ENCODE data around the gene MCRIP2. TPM values are rescaled to one million over a fixed set of nuclear protein-coding genes. Genes with fewer than 3 reads are reported as not detected.
"Not testable (repeated sequence)": the region's sequence is repeated elsewhere in the genome, so short reads cannot be mapped to it uniquely, and the experiment has no call there.

Gene MCRIP2
- total and polyA plus RNA-seq, 12 donors = 68.8 to 474 (median 95.2) TPM

DNA sequence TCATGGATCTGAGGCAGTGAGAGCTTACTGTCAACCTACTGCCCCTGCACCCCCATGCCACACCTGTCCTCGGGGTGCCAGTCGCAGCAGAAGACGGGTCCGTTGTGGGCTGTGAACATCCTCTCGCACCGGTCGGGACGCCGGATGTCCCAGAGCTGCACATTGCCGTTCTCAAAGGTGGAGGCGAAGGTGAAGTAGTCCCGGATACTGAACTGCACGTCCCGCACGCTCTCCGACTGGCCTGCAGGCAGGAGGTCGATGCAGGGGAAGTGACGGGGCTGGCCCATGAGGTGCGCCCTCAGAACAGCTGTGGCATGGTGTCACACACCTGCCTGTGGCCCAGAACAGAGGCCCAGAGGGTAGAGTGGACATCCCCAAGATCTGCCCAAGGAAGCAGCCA lies 45.9 kb downstream of the MCRIP2 start:
- intact Hi-C loops (cut with DNase I) = no loop called here
- Histone ChIP-seq H3K9me3 (no peaks in the 10 kb centered on the region), H3K27ac (no peak overlapping the region), H3K4me1 (peaks cover 23 to 58% (median 46%) of the 10 kb centered on the region in 9 donors), H3K27me3 (peaks cover 0 to 15% (median 11%) of the 10 kb centered on the region in 7 donors), H3K36me3 (peaks cover 0 to 34% (median 7%) of the 10 kb centered on the region in 9 donors), H3K4me3 (no peak overlapping the region)
- WGBS, 2 donors = 93% methylated on average over 19 of the region's 19 CpGs
- TF ChIP-seq, protein P1, sequence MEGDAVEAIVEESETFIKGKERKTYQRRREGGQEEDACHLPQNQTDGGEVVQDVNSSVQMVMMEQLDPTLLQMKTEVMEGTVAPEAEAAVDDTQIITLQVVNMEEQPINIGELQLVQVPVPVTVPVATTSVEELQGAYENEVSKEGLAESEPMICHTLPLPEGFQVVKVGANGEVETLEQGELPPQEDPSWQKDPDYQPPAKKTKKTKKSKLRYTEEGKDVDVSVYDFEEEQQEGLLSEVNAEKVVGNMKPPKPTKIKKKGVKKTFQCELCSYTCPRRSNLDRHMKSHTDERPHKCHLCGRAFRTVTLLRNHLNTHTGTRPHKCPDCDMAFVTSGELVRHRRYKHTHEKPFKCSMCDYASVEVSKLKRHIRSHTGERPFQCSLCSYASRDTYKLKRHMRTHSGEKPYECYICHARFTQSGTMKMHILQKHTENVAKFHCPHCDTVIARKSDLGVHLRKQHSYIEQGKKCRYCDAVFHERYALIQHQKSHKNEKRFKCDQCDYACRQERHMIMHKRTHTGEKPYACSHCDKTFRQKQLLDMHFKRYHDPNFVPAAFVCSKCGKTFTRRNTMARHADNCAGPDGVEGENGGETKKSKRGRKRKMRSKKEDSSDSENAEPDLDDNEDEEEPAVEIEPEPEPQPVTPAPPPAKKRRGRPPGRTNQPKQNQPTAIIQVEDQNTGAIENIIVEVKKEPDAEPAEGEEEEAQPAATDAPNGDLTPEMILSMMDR (IDR thresholded peaks at IDR 0.05) = no peak
- ATAC-seq (no peak), DNase-seq (no peak)

DNA sequence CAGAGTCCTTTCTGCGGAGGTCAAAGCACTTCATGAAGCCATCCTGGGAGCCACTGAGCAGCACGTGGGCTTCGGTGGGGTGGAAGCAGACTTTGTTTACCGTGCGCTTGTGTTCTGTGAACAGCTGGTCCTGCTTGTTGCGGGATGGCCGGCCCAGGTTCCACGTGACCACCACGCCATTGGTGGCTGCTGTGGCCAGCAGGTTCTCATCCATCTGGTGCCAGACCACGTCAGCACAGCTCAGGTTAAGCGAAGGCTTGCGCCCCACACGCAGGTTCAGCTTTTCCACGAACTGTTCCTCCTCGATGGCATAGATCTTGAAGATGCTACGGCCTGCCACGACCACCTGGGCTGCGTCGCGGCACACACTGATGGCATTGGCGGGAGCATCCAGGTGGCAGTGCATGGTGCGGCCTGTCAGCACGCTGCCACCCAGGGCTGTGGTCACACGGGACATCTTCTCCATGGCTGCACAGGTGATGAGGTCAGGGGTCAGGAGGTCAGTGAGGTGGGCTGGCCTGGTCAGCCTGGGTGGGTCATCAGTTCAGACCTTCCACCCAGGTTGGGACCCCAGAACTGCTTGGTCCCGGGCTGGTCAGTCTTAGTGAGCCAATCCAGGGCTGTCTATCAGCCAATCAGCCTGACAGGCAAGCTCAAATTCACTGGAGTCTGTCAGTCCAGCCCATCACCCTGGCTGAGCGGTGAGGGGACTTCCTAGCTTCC lies 47.7 kb downstream of the MCRIP2 start:
- peak overlapping the region; percentile 71 to 100 (median 92) for H3K4me3 ChIP-seq
- H3K27me3 ChIP-seq = peaks cover 13 to 33% (median 29%) of the 10 kb centered on the region in 7 donors
- peaks cover 20 to 47% (median 36%) of the 10 kb centered on the region in 9 donors for H3K4me1 ChIP-seq
- no peaks in the 10 kb centered on the region for H3K9me3 ChIP-seq
- intact Hi-C loops (cut with DNase I) = no loop called here
- H3K27ac ChIP-seq = peak overlapping the region in 9 of 10 donors; percentile 83 to 94 (median 89)
- WGBS, 2 donors = 85 to 87% methylated on average over 26 of the region's 26 CpGs
- peaks cover 0 to 26% (median 0%) of the 10 kb centered on the region in 9 donors for H3K36me3 ChIP-seq
- TF ChIP-seq, protein P1 (IDR thresholded peaks at IDR 0.05) = no peak
- no peak for ATAC-seq
- DNase-seq = no peak

DNA sequence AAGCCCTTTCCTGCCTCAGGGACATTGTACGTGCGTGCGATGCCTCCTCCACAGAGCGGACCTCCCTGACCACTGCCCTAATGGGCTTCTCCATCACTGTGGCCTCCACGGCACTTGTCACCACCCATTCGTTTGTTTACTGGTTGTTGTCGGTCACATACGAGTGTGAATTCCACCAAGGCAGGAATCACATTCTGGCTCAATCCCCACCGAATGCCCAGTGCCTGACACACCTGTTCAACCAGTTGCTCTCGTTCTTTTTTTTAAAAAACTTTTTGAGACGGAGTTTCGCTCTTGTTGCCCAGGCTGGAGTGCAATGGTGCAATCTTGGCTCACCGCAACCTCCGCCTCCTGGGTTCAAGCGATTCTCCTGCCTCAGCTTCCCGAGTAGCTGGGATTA lies 49.6 kb downstream of the MCRIP2 start:
- H3K36me3 ChIP-seq = peaks cover 0 to 21% (median 0%) of the 10 kb centered on the region in 9 donors
- H3K4me3 ChIP-seq; H3K27ac ChIP-seq; DNase-seq; intact Hi-C loops (cut with DNase I); H3K9me3 ChIP-seq; ATAC-seq: not testable (repeated sequence)
- peaks cover 15 to 43% (median 37%) of the 10 kb centered on the region in 9 donors for H3K4me1 ChIP-seq
- H3K27me3 ChIP-seq = peaks cover 20 to 52% (median 46%) of the 10 kb centered on the region in 7 donors
- WGBS, 2 donors = 89 to 90% methylated on average over 16 of the region's 16 CpGs

DNA sequence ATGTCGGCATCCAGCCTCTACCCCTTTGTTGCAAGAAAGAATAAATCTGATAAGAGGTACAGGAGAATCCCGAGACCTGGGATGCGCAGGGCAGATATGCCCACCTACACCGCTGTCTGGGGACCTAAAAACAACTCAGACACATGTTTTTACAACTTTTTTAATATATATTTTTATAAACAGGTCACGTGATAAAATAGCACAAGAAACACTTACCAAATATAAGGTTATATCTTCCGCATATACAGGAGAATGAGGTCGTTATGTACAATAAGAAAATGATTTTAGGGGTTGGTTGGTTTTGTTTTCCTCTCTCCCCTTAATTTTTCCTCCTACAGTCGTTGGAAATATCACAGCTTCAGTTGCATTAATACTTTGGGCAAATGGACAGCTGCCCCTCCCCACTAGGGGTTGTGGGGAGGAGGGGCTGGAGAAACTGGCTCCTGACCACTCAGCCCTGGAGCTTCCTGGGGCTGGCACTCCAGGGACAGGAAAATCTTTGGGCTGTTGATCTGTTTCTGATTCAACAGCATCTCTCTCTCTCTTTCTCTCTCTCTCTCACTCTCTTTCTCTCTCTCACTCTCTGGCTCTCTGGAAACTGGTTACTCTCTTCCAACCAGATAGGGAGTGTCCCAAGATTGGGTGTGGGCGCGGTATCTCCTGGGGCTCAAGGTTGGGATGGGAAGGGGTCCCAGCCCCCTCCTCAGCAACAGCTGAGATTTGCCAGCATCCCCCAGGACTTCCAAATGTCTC lies 50.9 kb downstream of the MCRIP2 start:
- peaks cover 20 to 65% (median 58%) of the 10 kb centered on the region in 7 donors for H3K27me3 ChIP-seq
- intact Hi-C loops (cut with DNase I) = no loop called here
- H3K4me3 ChIP-seq = no peak overlapping the region
- H3K9me3 ChIP-seq = no peaks in the 10 kb centered on the region
- peaks cover 15 to 43% (median 37%) of the 10 kb centered on the region in 9 donors for H3K4me1 ChIP-seq
- H3K36me3 ChIP-seq = peaks cover 0 to 8% (median 0%) of the 10 kb centered on the region in 9 donors
- TF ChIP-seq, protein P1 (IDR thresholded peaks at IDR 0.05) = no peak
- ATAC-seq = no peak
- 65 to 70% methylated on average over 10 of the region's 10 CpGs for WGBS, 2 donors
- no peak for DNase-seq
- H3K27ac ChIP-seq = no peak overlapping the region

Data from heart right ventricle (tissue), 16 donors.